OCI-LY1 (cell line): ENCODE measurements around the gene POLD2.

Experiments used
- H2AFZ ChIP-seq: fragments of 200-600 bp; sonication (generic), shearing (Covaris generic); 2 replicates; pipeline ENCODE4 v1.6.0; 2014; ENCODE audit warnings: antibody characterized with exemption, mild to moderate bottlenecking, low read length
- H3F3A ChIP-seq: fragments of 200-600 bp; sonication (generic), shearing (Covaris generic); 2 replicates; pipeline ENCODE4 v1.6.0; 2014; ENCODE audit warnings: mild to moderate bottlenecking, antibody characterized with exemption, low read length, moderate library complexity; ENCODE audit not compliant: insufficient read depth
- H3K27ac ChIP-seq: fragments of 200-600 bp; sonication (generic); 2 replicates; pipeline ENCODE4 v1.5.1; 2014; ENCODE audit warnings: low read length, mixed run types, mild to moderate bottlenecking, low read depth; ENCODE audit not compliant: poor library complexity, severe bottlenecking
- H3K27me3 ChIP-seq: fragments of 200-600 bp; sonication (generic); 2 replicates; pipeline ENCODE4 v1.6.0; 2014; ENCODE audit warnings: antibody characterized with exemption, mild to moderate bottlenecking, low read length, moderate library complexity; ENCODE audit not compliant: insufficient read depth
- H3K36me3 ChIP-seq: fragments of 200-600 bp; sonication (generic); 2 replicates; pipeline ENCODE4 v1.6.1; 2014; ENCODE audit warnings: mild to moderate bottlenecking, antibody characterized with exemption, low read length, moderate library complexity, mixed read lengths; ENCODE audit not compliant: insufficient read depth
- H3K4me1 ChIP-seq: fragments of 200-600 bp; sonication (generic); 2 replicates; pipeline ENCODE4 v1.5.1; 2014; ENCODE audit warnings: mild to moderate bottlenecking, low read length, moderate library complexity; ENCODE audit not compliant: insufficient read depth, severe bottlenecking
- H3K4me2 ChIP-seq: fragments of 200-600 bp; sonication (generic), shearing (Covaris generic); 2 replicates; pipeline ENCODE4 v1.6.1; 2014; ENCODE audit warnings: low read length
- H3K4me3 ChIP-seq: fragments of 200-600 bp; sonication (generic); 2 replicates; pipeline ENCODE4 v1.5.1; 2014; ENCODE audit warnings: low read length, low read depth, mild to moderate bottlenecking, mixed read lengths; ENCODE audit not compliant: poor library complexity, severe bottlenecking
- H3K79me2 ChIP-seq: fragments of 200-600 bp; shearing (Covaris generic); 2 replicates; pipeline ENCODE4 v1.6.1; 2016; ENCODE audit warnings: mixed run types, low read length, mixed read lengths; ENCODE audit not compliant: insufficient read depth
- H3K9ac ChIP-seq: fragments of 200-600 bp; sonication (generic), shearing (Covaris generic); 2 replicates; pipeline ENCODE4 v1.6.1; 2014; ENCODE audit warnings: mild to moderate bottlenecking, low read length, mixed read lengths
- H3K9me2 ChIP-seq: fragments of 200-600 bp; sonication (generic), shearing (Covaris generic); 2 replicates; pipeline ENCODE4 v1.6.1; 2014; ENCODE audit warnings: low read depth, mild to moderate bottlenecking, low read length, mixed read lengths
- H3K9me3 ChIP-seq: fragments of 200-600 bp; shearing (Covaris generic); 2 replicates; pipeline ENCODE4 v1.6.1; 2014; ENCODE audit warnings: low read length, mixed read lengths
- H4K20me1 ChIP-seq: fragments of 200-600 bp; sonication (generic), shearing (Covaris generic); 2 replicates; pipeline ENCODE4 v1.6.0; 2016; ENCODE audit warnings: mild to moderate bottlenecking, low read length; ENCODE audit not compliant: insufficient read depth
- EZH2 ChIP-seq: fragments of 200-600 bp; sonication (generic), shearing (Covaris generic); IDR thresholded peaks from 2 replicates; pipeline ENCODE4 v1.8.0; 2017; ENCODE audit warnings: borderline replicate concordance, mixed run types, mild to moderate bottlenecking, antibody characterized with exemption, low read length, moderate library complexity, mixed read lengths
- TF ChIP-seq, protein P1 (sequence below): fragments of 200-600 bp; sonication (generic), shearing (Covaris generic); IDR thresholded peaks from 2 replicates; pipeline ENCODE4 v1.5.1; 2017; ENCODE audit warnings: mild to moderate bottlenecking, antibody characterized with exemption, low read length, moderate library complexity, mixed read lengths

The POLD2 gene

DNA sequence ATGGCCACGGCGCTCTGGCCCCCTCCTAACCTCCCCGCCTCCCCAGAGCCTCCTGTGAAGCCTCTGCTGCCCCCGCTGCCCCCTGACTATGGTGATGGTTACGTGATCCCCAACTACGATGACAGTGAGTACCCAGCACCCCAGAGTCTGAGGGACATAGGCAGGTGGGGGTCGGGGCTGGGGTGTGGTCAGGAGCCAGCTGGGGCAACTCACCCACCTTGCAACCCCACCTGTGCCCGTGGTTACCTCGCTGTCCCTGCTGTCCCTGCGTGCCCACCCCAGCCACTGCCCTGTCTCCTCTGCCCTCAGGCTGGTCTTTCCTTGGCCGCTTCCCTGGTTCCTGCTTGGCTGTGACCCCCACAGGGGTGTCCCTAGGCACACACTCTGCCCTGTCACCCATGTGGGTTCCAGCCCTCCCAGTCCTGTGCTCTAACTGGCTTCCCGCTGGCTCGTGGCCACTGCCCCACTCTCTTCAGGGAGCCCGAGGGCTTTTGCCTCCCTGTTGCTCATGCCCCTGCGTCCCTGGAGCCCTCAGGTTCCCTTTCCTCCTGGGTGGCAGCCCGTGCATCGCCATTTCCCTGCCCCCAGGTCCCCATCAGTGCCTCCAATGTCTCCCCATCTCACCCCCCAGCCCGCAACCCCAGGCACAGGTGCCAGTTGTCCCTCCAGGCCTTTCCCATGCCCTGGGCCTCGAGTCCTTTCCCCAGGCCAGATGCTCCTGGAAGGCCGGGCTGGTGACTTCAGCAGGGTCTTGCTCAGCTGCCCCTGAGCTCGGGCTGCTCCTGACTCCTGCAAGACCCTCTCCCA lies 15.2 kb downstream of the POLD2 start:
- H3K79me2 ChIP-seq, result no peaks in the 10 kb centered on the region
- no peak for TF ChIP-seq EZH2
- TF ChIP-seq, protein P1, sequence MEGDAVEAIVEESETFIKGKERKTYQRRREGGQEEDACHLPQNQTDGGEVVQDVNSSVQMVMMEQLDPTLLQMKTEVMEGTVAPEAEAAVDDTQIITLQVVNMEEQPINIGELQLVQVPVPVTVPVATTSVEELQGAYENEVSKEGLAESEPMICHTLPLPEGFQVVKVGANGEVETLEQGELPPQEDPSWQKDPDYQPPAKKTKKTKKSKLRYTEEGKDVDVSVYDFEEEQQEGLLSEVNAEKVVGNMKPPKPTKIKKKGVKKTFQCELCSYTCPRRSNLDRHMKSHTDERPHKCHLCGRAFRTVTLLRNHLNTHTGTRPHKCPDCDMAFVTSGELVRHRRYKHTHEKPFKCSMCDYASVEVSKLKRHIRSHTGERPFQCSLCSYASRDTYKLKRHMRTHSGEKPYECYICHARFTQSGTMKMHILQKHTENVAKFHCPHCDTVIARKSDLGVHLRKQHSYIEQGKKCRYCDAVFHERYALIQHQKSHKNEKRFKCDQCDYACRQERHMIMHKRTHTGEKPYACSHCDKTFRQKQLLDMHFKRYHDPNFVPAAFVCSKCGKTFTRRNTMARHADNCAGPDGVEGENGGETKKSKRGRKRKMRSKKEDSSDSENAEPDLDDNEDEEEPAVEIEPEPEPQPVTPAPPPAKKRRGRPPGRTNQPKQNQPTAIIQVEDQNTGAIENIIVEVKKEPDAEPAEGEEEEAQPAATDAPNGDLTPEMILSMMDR, result no peak
- H4K20me1 ChIP-seq, result no peaks in the 10 kb centered on the region
- H3K27ac ChIP-seq, result no peak overlapping the region
- peaks cover 14% of the 10 kb centered on the region for H3K4me1 ChIP-seq
- no peak overlapping the region for H3K9ac ChIP-seq
- H3K27me3 ChIP-seq, result peaks cover 13% of the 10 kb centered on the region
- no peaks in the 10 kb centered on the region for H3K36me3 ChIP-seq
- H3F3A ChIP-seq, result no peaks in the 10 kb centered on the region
- H3K4me3 ChIP-seq, result no peak overlapping the region
- H3K9me2 ChIP-seq, result no peaks in the 10 kb centered on the region
- no peak overlapping the region for H2AFZ ChIP-seq
- no peak overlapping the region for H3K4me2 ChIP-seq
- H3K9me3 ChIP-seq, result no peaks in the 10 kb centered on the region

GRCh38 chr7:44107116-44107960 lies 16.0 kb downstream of the POLD2 start:
- Histone ChIP-seq H4K20me1 (no peaks in the 10 kb centered on the region), H3K79me2 (no peaks in the 10 kb centered on the region), H3K4me1 (peaks cover 15% of the 10 kb centered on the region), H3K9me2 (no peaks in the 10 kb centered on the region), H3F3A (0 out of 2 replicates have a peak, but pooled peaks cover under 1% of the 10 kb centered on the region), H3K27me3 (peaks cover 13% of the 10 kb centered on the region), H3K4me2 (no peak overlapping the region), H3K9ac (no peak overlapping the region), H3K9me3 (no peaks in the 10 kb centered on the region), H3K36me3 (no peaks in the 10 kb centered on the region), H3K27ac (no peak overlapping the region), H3K4me3 (no peak overlapping the region), H2AFZ (no peak overlapping the region)
- TF ChIP-seq EZH2, result no peak
- TF ChIP-seq, protein P1, result no peak

DNA sequence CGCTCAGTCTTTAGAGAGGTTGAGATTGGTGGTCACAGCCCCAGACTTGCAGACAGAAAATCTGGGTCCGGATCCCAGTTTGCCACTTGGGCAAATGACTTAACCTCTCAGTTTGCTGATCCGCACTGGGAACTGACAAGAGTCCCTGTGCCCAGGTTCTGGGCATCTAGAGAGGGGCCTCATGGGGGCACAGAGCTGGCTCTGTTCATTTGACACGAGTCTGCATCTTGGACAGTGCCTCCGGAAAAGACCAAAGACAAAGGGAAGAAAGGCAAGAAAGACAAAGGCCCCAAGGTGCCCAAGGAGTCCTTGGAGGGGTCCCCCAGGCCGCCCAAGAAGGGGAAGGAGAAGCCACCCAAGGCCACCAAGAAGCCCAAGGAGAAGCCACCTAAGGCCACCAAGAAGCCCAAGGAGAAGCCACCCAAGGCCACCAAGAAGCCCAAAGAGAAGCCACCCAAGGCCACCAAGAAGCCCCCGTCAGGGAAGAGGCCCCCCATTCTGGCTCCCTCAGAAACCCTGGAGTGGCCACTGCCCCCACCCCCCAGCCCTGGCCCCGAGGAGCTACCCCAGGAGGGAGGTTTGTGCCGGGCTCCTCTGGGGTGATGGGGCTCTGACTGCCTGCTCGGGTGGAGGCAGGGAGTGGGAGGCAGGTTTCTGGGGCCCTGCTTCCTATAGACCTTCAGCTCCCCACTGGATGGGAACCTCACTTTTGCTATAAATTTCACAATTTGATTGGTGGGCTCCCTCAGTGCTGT lies 16.9 kb downstream of the POLD2 start:
- H3K9ac ChIP-seq, result no peak overlapping the region
- H3K27ac ChIP-seq, result no peak overlapping the region

More for the DNA sequence above, 16.9 kb downstream of the POLD2 start:
- no peaks in the 10 kb centered on the region for H3K9me3 ChIP-seq
- H3K79me2 ChIP-seq, result no peaks in the 10 kb centered on the region
- H3K4me1 ChIP-seq, result peaks cover 23% of the 10 kb centered on the region
- H4K20me1 ChIP-seq, result no peaks in the 10 kb centered on the region
- H3K9me2 ChIP-seq, result no peaks in the 10 kb centered on the region
- no peaks in the 10 kb centered on the region for H3K36me3 ChIP-seq
- TF ChIP-seq, protein P1, result no peak
- TF ChIP-seq EZH2, result no peak
- H3K4me2 ChIP-seq, result no peak overlapping the region
- peaks cover 13% of the 10 kb centered on the region for H3K27me3 ChIP-seq
- H3K4me3 ChIP-seq, result no peak overlapping the region
- 0 out of 2 replicates have a peak, but pooled peaks cover 5% of the 10 kb centered on the region for H3F3A ChIP-seq
- no peak overlapping the region for H2AFZ ChIP-seq
